NT2/D1 (cell line): Measurements from ENCODE around the gene CALU.

Experiments used
- SUZ12 ChIP-seq: IDR thresholded peaks from 2 replicates; pipeline ENCODE4 v1.6.1; 2011; ENCODE audit not compliant: insufficient read length, insufficient read depth; ENCODE audit errors: extremely low read depth
- YY1 ChIP-seq: IDR thresholded peaks from 2 replicates; pipeline ENCODE4 v1.6.1; 2011; ENCODE audit not compliant: insufficient read length, insufficient read depth
- ZNF274 ChIP-seq: IDR thresholded peaks from 2 replicates; pipeline ENCODE4 v1.6.1; 2011; ENCODE audit warnings: mild to moderate bottlenecking, low read depth, low read length

DNA sequence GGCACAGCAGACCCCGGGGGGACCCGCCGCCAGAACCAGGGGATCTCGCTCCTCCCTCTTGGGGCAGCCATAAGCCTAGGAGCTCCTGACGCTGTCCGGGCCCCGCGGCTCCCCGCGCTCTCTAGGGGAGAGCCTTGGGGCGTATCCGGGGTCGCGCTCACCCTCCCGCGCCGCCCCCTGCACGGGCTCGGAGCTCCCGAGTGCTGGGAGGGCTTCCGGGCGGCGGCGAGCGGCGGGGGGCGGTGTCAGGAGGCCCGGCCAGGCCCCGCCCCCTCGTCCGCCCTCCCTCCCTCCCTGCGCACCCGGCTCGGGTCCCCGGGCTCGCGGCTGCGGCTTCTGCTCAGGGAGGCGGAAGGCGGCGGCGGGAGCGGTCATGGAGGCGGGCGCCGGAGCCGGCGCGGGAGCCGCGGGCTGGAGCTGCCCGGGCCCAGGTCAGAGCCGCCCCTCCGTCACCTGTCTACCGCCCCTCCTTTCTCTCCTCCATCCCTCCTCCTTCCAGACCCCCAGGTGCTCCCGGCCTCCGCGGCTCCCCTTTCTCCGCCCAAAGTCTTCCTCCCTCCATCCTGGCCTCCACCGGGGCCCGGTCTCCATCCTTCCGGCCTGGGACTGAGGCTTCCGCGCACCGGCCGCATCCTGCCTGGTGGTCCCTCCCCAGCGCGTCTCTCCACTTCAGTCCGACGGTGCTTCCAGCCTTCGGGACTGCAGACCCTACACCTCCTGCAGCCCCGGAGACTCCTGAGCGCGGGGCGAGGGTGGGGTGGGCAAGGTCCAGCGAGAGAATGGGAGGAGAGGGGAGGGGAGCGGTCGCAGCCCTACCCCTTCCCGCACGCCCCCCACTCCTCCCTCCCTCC is 52.2 kb downstream of the CALU start, which contains the start of gene CCDC136:
- TF ChIP-seq YY1: no peak
- TF ChIP-seq ZNF274: no peak
- no peak for TF ChIP-seq SUZ12
